SJSA1 (cell line): ENCODE measurements around the gene CLPTM1L. TPM values are rescaled to one million over a fixed set of nuclear protein-coding genes. Genes with fewer than 3 reads are reported as not detected.
"Not testable (repeated sequence)": the region's sequence is repeated elsewhere in the genome, so short reads cannot be mapped to it uniquely, and the experiment has no call there.

Source experiments
- DNase-seq, 2 experiments: peaks; one replicate each; pipeline ENCODE4 v3.0.0-alpha.2; 2015 to 2020; ENCODE audit warnings: low spot score in 2 of 2, low read depth in 1 of 2
- H3K27ac ChIP-seq: fragments of 250-450 bp; sonication (Bioruptor Pico); 2 replicates; pipeline ENCODE4 v1.5.1; 2020; ENCODE audit warnings: mild to moderate bottlenecking, moderate library complexity
- H3K27me3 ChIP-seq: fragments of 250-450 bp; sonication (Bioruptor Pico); replicated peaks from 2 replicates; pipeline ENCODE4 v1.5.1; 2020; ENCODE audit warnings: mild to moderate bottlenecking, moderate library complexity
- H3K36me3 ChIP-seq: fragments of 250-450 bp; sonication (Bioruptor Pico); 2 replicates; pipeline ENCODE4 v1.5.1; 2020; ENCODE audit warnings: mild to moderate bottlenecking
- H3K4me1 ChIP-seq: fragments of 250-450 bp; sonication (Bioruptor Pico); replicated peaks from 2 replicates; pipeline ENCODE4 v1.6.1; 2021; ENCODE audit warnings: mild to moderate bottlenecking
- H3K4me3 ChIP-seq: fragments of 250-450 bp; sonication (Bioruptor Pico); 2 replicates; pipeline ENCODE4 v1.5.1; 2020; ENCODE audit warnings: mild to moderate bottlenecking
- H3K9me3 ChIP-seq: fragments of 250-450 bp; sonication (Bioruptor Pico); replicated peaks from 2 replicates; pipeline ENCODE4 v1.5.1; 2020; ENCODE audit warnings: mild to moderate bottlenecking
- total RNA-seq: library from RNA; depleted of rRNA; stranded (reverse); fragments of >200 nt; shearing (Covaris generic); gene quantifications from 2 replicates; pipeline ENCODE4 v1.2.3, GENCODE V29; 2014

The CLPTM1L gene
- total RNA-seq, 1 experiment from 2014 or later = 241 TPM

- no peak overlapping the region for H3K27ac ChIP-seq
- H3K9me3 ChIP-seq = peaks cover 6% of the 10 kb centered on the region; the same call in 1 of the 2 replicates
- no peaks in the 10 kb centered on the region for H3K4me1 ChIP-seq
- H3K4me3 ChIP-seq = no peak overlapping the region
- peak in 1 of 2 experiments; percentile 45 for DNase-seq
- peaks cover 30% of the 10 kb centered on the region for H3K36me3 ChIP-seq
- peaks cover 24% of the 10 kb centered on the region for H3K27me3 ChIP-seq
Measured at GRCh38 chr5:1282131-1282992, 62.5 kb downstream of the CLPTM1L start.

- DNase-seq = no peak
- peaks cover 30% of the 10 kb centered on the region for H3K36me3 ChIP-seq
- H3K27me3 ChIP-seq = peaks cover 24% of the 10 kb centered on the region
- peaks cover 6% of the 10 kb centered on the region; the same call in 1 of the 2 replicates for H3K9me3 ChIP-seq
- no peaks in the 10 kb centered on the region for H3K4me1 ChIP-seq
- no peak overlapping the region for H3K27ac ChIP-seq
- no peak overlapping the region for H3K4me3 ChIP-seq
Measured at GRCh38 chr5:1281038-1281882, 63.6 kb downstream of the CLPTM1L start.

- peaks cover 19% of the 10 kb centered on the region for H3K27me3 ChIP-seq
- peaks cover 23% of the 10 kb centered on the region for H3K36me3 ChIP-seq
- no peak for DNase-seq
- H3K27ac ChIP-seq = no peak overlapping the region
- H3K9me3 ChIP-seq = peaks cover 6% of the 10 kb centered on the region; the same call in 1 of the 2 replicates
- H3K4me3 ChIP-seq = no peak overlapping the region
- no peaks in the 10 kb centered on the region for H3K4me1 ChIP-seq
Measured at GRCh38 chr5:1280177-1281037, 64.5 kb downstream of the CLPTM1L start.

GRCh38 chr5:1279443-1280151 is 65.3 kb downstream of the CLPTM1L start:
- peaks cover 24% of the 10 kb centered on the region for H3K36me3 ChIP-seq
- H3K4me3 ChIP-seq = no peak overlapping the region
- DNase-seq = no peak
- peaks cover 8% of the 10 kb centered on the region; the same call in 1 of the 2 replicates for H3K9me3 ChIP-seq
- no peak overlapping the region for H3K27ac ChIP-seq
- peaks cover 17% of the 10 kb centered on the region for H3K27me3 ChIP-seq
- H3K4me1 ChIP-seq = no peaks in the 10 kb centered on the region

GRCh38 chr5:1278656-1279442 is 66.0 kb downstream of the CLPTM1L start:
- H3K36me3 ChIP-seq = peaks cover 27% of the 10 kb centered on the region
- DNase-seq = no peak
- H3K4me3 ChIP-seq = no peak overlapping the region
- H3K4me1 ChIP-seq = no peaks in the 10 kb centered on the region
- H3K9me3 ChIP-seq = peaks cover 14% of the 10 kb centered on the region
- peaks cover 22% of the 10 kb centered on the region for H3K27me3 ChIP-seq
- H3K27ac ChIP-seq = no peak overlapping the region

- Histone ChIP-seq H3K9me3 (peaks cover 16% of the 10 kb centered on the region), H3K27ac (no peak overlapping the region), H3K4me3 (no peak overlapping the region), H3K4me1 (no peaks in the 10 kb centered on the region), H3K27me3 (peaks cover 22% of the 10 kb centered on the region), H3K36me3 (peaks cover 27% of the 10 kb centered on the region)
- DNase-seq = no peak
Measured at GRCh38 chr5:1278216-1278615, 66.7 kb downstream of the CLPTM1L start.

- Histone ChIP-seq H3K4me3 (no peak overlapping the region), H3K36me3 (peaks cover 27% of the 10 kb centered on the region), H3K27me3 (peaks cover 22% of the 10 kb centered on the region), H3K4me1 (no peaks in the 10 kb centered on the region), H3K27ac (no peak overlapping the region), H3K9me3 (peaks cover 16% of the 10 kb centered on the region)
- no peak for DNase-seq
Measured at GRCh38 chr5:1277781-1278180, 67.1 kb downstream of the CLPTM1L start.

GRCh38 chr5:1277331-1277730 is 67.6 kb downstream of the CLPTM1L start:
- Histone ChIP-seq H3K4me3 (no peak overlapping the region), H3K9me3 (peaks cover 16% of the 10 kb centered on the region), H3K27ac (no peak overlapping the region), H3K4me1 (no peaks in the 10 kb centered on the region), H3K27me3 (peaks cover 22% of the 10 kb centered on the region), H3K36me3 (peaks cover 27% of the 10 kb centered on the region)
- DNase-seq = no peak

GRCh38 chr5:1276930-1277329 is 68.0 kb downstream of the CLPTM1L start:
- Histone ChIP-seq H3K4me3 (no peak overlapping the region), H3K36me3 (peaks cover 30% of the 10 kb centered on the region), H3K27ac (no peak overlapping the region), H3K27me3 (peaks cover 19% of the 10 kb centered on the region), H3K9me3 (peaks cover 18% of the 10 kb centered on the region), H3K4me1 (no peaks in the 10 kb centered on the region)
- DNase-seq = no peak

- peaks cover 15% of the 10 kb centered on the region for H3K27me3 ChIP-seq
- peaks cover 21% of the 10 kb centered on the region for H3K9me3 ChIP-seq
- not testable (repeated sequence) for H3K27ac ChIP-seq, DNase-seq, H3K4me3 ChIP-seq, H3K4me1 ChIP-seq
- peaks cover 36% of the 10 kb centered on the region for H3K36me3 ChIP-seq
Measured at GRCh38 chr5:1275397-1276391, 69.2 kb downstream of the CLPTM1L start.

- no peak for DNase-seq
- no peak overlapping the region for H3K27ac ChIP-seq
- peaks cover 16% of the 10 kb centered on the region for H3K9me3 ChIP-seq
- H3K4me3 ChIP-seq = no peak overlapping the region
- peaks cover 6% of the 10 kb centered on the region for H3K27me3 ChIP-seq
- no peaks in the 10 kb centered on the region for H3K4me1 ChIP-seq
- H3K36me3 ChIP-seq = peaks cover 24% of the 10 kb centered on the region
Measured at GRCh38 chr5:1274471-1274870, 70.4 kb downstream of the CLPTM1L start.
